Right lobe of liver (tissue), 4 donors: Measurements from ENCODE around the gene C16orf87.

Source experiments
- CTCF ChIP-seq, 4 donors: fragments of 200-600 bp in 3 of 4; fragments of 450-650 bp in 1 of 4; IDR thresholded peaks; one replicate each; pipeline versions ENCODE4 v1.5.1 to v1.8.0; 2016 to 2022; ENCODE audit warnings: antibody characterized with exemption in 4 of 4, mild to moderate bottlenecking in 2 of 4
- POLR2A ChIP-seq: fragments of 450-650 bp; IDR thresholded peaks from one replicate; pipeline ENCODE4 v1.6.1; 2017; ENCODE audit warnings: antibody characterized with exemption, mild to moderate bottlenecking
- donor health status: DM: no; HTN: no; CAD: no.
- donor health status: DM: no; HTN: no; CAD: no.
- donor health status: DM: no; HTN: yes; CAD: no.

GRCh38 chr16:46793841-46794240 lies 37.1 kb downstream of the C16orf87 start:
- TF ChIP-seq CTCF (IDR thresholded peaks at IDR 0.05) (no peak), POLR2A (no peak)
